ENCODE measurements around the gene HSD17B11.

DNA sequence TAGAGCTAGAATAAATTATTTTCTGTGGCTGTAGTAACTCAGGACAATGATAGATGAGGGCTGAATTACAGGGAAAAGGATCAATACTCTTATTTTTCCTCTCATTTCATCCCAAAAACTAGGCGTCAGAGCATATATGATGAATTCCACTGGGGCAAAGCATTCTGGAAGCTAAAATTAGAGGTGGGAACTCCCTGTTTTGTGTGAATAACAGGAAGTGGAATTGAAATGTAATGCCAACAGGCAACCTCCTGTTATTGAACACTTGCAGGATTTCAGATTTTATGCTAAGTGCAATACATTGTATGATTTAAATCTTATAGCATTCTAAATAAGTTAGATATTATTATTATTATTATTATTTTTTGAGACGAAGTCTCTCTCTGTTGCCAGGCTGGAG lies 20.9 kb downstream of the HSD17B11 start:
- TF ChIP-seq CTCF (optimal IDR thresholded peaks at IDR 0.05 in 1 of 3, IDR thresholded peaks at IDR 0.05 in 1 of 3, conservative IDR thresholded peaks at IDR 0.05 in 1 of 3; ENCODE audit: extremely low read depth in 1 of 3, insufficient read depth in 2 of 3, low read length in 3 of 3) (no peak), EZH2 (IDR thresholded peaks at IDR 0.05; ENCODE audit: low read length) (no peak)
